AG04449 (cell line): ENCODE data around the gene PEMT.

Experiments used
- CTCF ChIA-PET: fragments of 350-600 bp; formaldehyde crosslinking; extraction: SDS; loops from one replicate; lab custom pipeline; 2021; ENCODE audit warnings: antibody characterized with exemption; lab: Yijun Ruan, JAX
- POLR2A ChIA-PET: fragments of 400-600, 350-600 bp; formaldehyde crosslinking; extraction: SDS; loops from one replicate; lab custom pipeline; 2020; ENCODE audit warnings: antibody characterized with exemption, inconsistent platforms; lab: Yijun Ruan, JAX
- DNase-seq: peaks from one replicate; pipeline ENCODE4 v3.0.0-alpha.2; 2010; ENCODE audit warnings: low read depth, low spot score
- H3K4me3 ChIP-seq: 2 replicates; pipeline ENCODE4 v1.5.1; 2011; ENCODE audit warnings: low read depth, mild to moderate bottlenecking, control low read depth, low read length
- TF ChIP-seq, protein P1 (sequence below): IDR thresholded peaks from one replicate; pipeline ENCODE4 v1.5.1; 2011; ENCODE audit warnings: mild to moderate bottlenecking, moderate library complexity, low read length, control low read depth, inconsistent platforms; ENCODE audit not compliant: insufficient read depth; ENCODE audit errors: missing control alignments

The PEMT gene

DNA sequence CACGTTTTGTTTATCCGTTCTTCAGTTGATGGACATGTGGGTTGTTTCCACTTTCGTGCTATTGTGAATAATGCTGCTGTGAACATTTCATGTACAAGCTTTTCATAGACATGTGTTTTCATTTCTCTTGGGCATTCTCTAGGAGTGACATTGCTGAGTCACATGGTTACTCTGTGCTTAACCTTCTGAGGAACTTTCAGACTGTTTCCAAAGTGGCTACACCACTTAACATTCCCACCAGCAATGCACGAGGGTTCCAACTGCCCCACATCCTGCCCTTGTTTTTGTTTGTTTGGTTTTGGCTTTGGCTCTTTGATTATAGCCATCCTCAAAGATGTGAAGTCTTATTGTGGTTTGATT lies 14.2 kb upstream of the PEMT start:
- POLR2A ChIA-PET: no interaction called here
- H3K4me3 ChIP-seq: no peak overlapping the region
- TF ChIP-seq, protein P1, sequence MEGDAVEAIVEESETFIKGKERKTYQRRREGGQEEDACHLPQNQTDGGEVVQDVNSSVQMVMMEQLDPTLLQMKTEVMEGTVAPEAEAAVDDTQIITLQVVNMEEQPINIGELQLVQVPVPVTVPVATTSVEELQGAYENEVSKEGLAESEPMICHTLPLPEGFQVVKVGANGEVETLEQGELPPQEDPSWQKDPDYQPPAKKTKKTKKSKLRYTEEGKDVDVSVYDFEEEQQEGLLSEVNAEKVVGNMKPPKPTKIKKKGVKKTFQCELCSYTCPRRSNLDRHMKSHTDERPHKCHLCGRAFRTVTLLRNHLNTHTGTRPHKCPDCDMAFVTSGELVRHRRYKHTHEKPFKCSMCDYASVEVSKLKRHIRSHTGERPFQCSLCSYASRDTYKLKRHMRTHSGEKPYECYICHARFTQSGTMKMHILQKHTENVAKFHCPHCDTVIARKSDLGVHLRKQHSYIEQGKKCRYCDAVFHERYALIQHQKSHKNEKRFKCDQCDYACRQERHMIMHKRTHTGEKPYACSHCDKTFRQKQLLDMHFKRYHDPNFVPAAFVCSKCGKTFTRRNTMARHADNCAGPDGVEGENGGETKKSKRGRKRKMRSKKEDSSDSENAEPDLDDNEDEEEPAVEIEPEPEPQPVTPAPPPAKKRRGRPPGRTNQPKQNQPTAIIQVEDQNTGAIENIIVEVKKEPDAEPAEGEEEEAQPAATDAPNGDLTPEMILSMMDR: no peak
- DNase-seq: no peak
- CTCF ChIA-PET: interaction anchor here (1.0 to 1.9 kb wide), 5 partner anchors 8 to 37 kb away, joined by 3 to 10 read pairs (median 5); no protein-coding TSS in a partner anchor

DNA sequence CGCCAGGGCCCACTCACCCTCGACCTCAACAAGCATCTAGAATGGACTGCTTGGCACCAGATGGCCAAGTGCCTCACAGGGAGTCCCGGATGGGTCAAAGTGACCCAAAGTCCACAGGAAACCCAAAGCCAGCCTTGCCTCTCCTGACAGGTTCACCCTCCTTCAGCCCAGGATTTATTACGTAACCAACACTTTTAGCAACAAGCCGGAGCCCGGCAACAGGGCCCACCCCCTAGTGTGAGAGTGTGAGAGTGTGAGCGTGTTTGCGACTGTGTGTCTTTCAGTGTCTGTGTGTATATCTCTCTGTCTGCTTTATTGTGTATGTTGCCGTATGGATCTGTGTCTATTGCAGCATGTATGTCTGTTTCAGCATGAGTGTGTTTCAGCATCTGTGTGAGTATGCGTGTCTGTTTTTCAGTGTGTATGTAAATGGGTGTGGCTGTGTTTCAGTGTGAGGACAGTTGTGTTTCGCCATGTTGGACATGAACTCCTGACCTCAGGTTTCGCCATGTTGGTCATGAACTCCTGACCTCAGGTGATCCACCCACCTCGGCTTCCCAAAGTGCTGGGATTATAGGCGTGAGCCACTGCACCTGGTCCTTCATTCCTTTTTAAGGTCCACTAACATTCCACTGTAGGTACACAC lies 13.7 kb upstream of the PEMT start:
- H3K4me3 ChIP-seq: no peak overlapping the region
- ChIA-PET CTCF (interaction anchor here (1.0 to 2.0 kb wide), 4 partner anchors 8 to 15 kb away, joined by 3 to 10 read pairs (median 6); no protein-coding TSS in a partner anchor), POLR2A (no interaction called here)
- no peak for DNase-seq
- TF ChIP-seq, protein P1: no peak

DNA sequence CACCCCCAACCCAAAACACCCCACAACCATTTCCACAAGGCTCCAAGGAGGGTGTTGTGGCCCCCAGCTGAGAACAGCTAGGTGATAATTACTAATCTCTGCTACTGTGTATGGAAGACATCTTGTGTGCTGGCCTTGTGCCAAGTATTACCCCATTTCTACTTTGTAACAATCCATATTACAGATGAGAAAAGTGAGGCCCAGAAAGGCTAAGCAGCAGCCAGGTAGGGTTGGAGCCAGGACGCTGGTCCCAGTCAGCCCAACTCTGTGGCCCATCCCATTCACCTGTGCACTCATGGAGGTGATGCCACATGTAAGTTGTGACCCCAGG lies 12.4 kb upstream of the PEMT start:
- POLR2A ChIA-PET: no interaction called here
- DNase-seq: no peak
- TF ChIP-seq, protein P1: no peak
- H3K4me3 ChIP-seq: no peak overlapping the region
- CTCF ChIA-PET: interaction anchor here (0.8 to 2.0 kb wide), 2 partner anchors 10 to 106 kb away, joined by 4 to 6 read pairs; no protein-coding TSS in a partner anchor

DNA sequence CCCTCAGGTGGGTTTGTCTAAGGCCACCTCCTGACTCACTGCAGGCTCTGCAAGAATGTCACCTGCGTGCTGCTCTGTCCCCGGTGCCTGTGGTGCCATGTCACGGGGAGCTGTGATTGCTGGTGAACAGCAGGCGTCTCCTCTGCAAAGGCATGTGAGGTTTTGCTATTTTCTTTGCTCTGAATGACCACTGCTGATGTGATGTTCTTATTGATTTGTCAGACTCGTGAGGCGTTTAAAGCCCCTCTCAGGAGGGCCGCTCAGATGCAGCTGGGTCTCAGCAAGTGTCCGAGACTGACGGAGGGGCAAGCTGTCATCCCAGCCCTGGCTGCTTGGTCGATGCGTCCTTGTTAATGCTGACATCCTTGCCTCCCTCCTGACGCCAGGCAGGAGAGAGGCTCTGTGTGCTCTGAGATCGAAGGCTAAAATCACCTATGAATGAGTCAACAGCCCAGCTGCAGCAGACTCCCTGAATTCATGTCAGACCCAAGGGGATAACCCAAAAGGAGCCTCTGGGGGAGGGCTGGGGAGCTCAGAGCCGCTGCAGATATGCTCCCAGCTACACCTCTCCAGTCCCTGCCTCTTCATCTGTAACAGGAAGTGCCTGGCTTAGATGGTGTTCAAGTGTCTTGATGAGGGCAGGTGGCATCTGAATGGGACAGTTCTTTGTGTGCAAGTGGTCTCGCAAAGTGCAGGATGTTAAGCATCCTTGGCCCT lies 11.8 kb upstream of the PEMT start:
- POLR2A ChIA-PET: no interaction called here
- TF ChIP-seq, protein P1: no peak
- DNase-seq: no peak
- H3K4me3 ChIP-seq: no peak overlapping the region
- CTCF ChIA-PET: interaction anchor here (0.8 to 2.0 kb wide), 2 partner anchors 10 to 106 kb away, joined by 4 to 6 read pairs; no protein-coding TSS in a partner anchor

DNA sequence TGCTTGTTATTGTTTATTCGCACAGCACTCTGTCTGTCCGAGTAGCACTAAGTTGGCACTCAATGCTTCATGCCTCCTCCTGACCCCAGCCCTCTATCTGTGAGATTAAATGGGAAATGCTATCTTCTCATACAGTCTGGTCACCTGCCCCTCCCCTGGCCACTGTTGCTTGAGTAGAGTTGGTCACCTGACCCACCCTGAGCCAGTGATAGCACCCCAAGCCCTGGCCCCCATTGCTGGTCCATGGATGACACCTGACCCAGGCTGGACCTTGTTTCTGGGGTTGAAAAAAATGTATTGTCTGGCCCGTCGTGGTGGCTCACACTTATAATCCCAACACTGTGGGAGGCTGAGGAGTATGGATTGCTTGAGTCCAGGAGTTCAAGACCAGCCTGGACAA lies 8.5 kb upstream of the PEMT start:
- H3K4me3 ChIP-seq: no peak overlapping the region
- ChIA-PET CTCF (interaction anchor here (0.6 to 3.1 kb wide), 2 partner anchors 13 to 190 kb away, joined by 3 to 13 read pairs; no protein-coding TSS in a partner anchor), POLR2A (no interaction called here)

More for the DNA sequence above, 8.5 kb upstream of the PEMT start:
- TF ChIP-seq, protein P1: no peak
- no peak for DNase-seq
